OCI-LY1 (cell line): Measurements from ENCODE around the gene PSENEN.

ENCODE experiments used
- CTCF ChIP-seq: fragments of 200-600 bp; sonication (generic), shearing (Covaris generic); IDR thresholded peaks from 2 replicates; pipeline ENCODE4 v1.5.1; 2017; ENCODE audit warnings: mild to moderate bottlenecking, antibody characterized with exemption, low read length, moderate library complexity, mixed read lengths
- EZH2 ChIP-seq: fragments of 200-600 bp; sonication (generic), shearing (Covaris generic); IDR thresholded peaks from 2 replicates; pipeline ENCODE4 v1.8.0; 2017; ENCODE audit warnings: borderline replicate concordance, mixed run types, mild to moderate bottlenecking, antibody characterized with exemption, low read length, moderate library complexity, mixed read lengths

- no peak for TF ChIP-seq EZH2
- TF ChIP-seq CTCF, result no peak
Measured at GRCh38 chr19:35780058-35780457, 34.6 kb downstream of the PSENEN start.
